GM21529 (cell line): ENCODE results near the gene AP2A2.
"Not testable (repeated sequence)": the region's sequence is repeated elsewhere in the genome, so short reads cannot be mapped to it uniquely, and the experiment has no call there.

Experiments used
- ATAC-seq: cut with Tn5 transposase; IDR thresholded peaks from one replicate; pipeline ENCODE4 v1.9.1; 2021; ENCODE audit not compliant: unreplicated experiment

The AP2A2 gene

DNA sequence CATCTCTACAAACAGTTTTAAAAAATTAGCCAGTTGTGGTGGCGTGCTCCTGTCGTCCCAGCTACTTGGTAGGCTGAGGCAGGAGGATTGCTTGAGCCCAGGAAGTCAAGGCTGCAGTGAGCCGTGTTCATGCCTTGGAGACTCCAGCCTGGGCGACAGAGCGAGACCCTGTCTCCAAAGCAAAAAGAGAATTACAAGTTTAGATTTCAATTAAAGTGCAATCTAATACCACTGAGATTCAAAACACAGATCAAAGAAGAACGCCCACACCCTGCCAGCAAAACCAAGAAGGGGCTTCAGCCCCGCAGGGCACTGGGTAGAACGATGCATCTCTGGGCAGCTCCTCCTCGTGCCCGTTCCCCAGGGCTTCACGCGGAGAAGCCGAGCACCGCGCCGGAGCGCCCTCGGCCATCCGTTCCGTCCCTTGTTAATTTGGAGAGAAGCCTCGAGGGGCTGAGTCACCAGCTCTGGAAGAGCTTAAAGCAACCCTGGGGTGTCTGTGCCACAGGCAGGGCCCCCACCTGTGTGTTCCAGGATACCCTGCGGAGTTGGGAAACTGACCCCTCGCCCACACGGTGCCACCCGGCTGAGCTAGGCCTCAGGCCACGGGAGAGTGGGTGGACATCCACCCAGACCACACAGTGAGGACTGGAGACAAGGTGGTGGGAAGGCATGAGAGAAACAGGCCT lies 47.0 kb downstream of the AP2A2 start:
- ATAC-seq = no peak

DNA sequence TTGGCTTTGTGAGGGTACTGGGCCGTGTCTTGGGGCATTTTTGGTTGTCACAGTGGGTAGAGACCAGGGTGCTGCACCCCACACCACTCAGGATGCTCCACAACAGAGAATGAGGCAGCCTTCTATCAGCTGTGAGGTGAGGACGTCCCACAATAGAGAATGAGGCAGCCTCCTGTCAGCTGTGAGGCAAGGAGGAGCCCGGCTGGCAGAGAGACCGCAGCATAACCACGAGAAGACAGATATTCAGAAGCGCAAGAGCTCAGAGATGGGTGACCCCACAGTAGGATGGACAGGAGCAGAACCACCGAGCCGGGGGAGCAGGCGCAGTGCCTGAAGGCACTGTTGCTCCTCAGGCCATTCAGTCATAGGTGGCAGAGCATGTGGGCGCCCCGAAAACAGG lies 47.6 kb downstream of the AP2A2 start:
- ATAC-seq = no peak

DNA sequence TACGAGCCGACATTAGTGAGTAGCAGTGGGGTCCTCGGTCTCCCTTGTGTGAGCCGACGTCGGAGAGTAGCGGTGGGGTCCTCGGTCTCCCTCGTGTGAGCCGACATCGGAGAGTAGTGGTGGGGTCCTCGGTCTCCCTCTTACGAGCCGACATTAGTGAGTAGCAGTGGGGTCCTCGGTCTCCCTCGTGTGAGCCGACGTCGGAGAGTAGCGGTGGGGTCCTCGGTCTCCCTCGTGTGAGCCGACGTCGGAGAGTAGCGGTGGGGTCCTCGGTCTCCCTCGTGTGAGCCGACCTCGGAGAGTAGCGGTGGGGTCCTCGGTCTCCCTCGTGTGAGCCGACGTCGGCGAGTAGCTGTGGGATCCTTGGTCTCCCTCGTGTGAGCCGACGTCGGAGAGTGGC lies 49.7 kb downstream of the AP2A2 start:
- ATAC-seq = not testable (repeated sequence)

DNA sequence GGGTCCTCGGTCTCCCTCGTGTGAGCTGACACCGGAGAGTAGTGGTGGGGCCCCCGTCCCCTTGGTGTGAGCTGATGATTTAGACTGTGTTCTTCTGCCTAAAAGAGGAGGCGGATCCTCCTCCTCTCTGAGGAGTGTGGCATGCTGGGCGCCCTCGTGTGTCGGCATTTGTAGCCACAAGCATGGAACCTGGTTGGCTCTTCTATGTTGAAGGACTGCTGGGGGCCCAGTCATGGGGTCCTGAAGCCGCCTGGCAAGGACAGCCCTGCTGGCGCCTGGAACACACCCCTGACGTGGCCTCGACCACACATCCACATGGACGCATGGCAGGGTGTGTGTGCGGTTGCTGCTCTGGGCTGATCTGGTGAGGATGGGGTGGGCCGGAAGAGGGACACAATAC lies 50.2 kb downstream of the AP2A2 start:
- ATAC-seq = no peak

DNA sequence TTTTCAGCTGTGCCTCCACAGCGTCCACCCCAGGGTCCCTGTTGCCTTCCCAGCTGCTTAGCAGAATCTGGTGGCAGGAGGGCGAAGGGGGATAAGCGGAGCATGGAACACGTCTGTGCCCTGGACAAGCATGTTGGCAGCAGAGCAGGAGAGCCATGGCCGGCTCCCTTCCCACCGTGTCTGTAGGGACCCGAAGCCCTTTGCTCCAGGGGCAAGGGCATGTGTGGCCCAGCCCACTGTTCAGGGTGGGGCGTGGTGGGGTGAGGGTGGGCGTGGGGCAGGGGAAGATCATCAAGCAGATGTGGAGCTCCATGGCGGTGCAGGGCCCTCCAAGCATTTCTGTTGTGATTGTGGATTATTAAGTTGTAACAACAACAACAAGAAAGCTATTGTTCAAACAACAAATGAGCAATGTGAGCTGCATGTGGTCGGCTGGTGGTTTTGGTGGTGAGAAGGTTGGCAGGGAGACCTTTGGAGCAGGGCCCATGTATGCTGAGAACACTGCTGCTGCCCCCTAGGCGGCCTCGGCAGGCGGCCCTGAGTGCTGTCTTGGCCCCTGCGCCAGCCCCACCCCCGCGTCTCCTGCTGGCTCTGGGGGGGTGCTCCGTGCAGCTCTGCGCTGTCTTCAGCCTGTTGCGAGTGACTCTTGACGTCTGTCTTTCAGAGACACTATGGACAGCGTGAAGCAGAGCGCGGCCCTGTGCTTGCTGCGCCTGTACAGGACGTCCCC lies 50.9 kb downstream of the AP2A2 start:
- no peak for ATAC-seq

DNA sequence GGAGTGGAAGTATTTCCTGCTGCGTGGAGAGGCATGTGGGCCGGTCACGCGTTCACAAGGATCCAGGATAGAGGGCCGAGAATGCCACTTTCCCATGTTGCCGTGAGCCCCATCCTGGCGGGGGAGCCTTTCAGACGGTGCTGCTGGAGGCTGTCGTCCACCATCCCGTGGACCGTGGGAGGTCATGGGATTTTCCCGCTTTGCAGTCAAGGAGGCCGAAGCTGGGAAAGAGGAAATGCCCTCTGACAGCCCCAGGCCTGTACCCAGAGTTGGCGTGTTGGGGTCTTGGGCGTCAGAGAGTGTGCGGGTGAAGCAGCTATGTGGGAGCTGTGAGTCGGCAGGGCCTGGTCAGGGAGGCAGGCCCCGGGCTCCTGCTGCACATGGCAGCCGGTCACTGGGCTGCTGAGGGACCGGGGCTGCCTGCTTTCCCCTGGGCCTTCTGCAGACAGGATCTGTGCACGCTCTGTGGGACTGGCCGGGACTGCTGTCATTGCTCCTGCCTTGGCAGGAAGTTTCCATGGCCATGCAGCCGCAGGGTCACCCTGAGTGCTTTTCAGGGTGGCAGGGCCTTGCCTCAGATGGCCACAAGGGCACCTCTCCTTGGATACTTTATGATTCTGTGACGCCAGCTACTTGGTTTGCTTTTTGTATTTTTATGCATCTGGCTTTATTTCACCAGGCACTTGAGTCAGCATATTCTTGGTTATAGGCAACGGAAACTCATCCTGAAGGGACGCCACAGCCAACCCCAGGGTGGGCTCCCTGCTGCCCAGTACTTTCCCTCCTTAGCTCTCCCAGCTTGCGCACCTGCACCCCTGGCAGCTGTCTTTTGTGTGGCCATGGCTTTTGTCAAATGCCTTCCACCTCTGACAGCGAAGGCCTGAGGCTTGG lies 52.4 kb downstream of the AP2A2 start:
- no peak for ATAC-seq

DNA sequence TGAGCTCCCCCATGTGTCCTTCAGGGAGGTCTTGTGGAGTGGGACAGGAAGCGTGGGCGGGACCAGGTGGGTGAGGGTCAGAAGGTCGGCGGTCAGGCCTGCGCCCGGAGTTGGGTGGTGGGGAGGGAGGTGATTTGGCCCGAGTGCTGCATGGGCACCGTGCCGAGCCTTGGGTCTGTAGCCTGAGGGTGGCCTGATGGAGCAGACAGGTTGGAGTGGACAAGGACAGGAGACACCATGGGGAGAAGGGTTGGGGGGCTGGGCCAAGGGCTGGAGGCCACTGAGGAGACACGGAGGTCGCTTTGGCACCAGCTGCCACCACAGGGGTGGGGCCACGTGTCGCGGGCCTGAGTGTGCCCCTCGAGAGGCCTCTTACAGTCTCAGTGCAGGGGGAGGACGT lies 53.1 kb downstream of the AP2A2 start:
- ATAC-seq = no peak

DNA sequence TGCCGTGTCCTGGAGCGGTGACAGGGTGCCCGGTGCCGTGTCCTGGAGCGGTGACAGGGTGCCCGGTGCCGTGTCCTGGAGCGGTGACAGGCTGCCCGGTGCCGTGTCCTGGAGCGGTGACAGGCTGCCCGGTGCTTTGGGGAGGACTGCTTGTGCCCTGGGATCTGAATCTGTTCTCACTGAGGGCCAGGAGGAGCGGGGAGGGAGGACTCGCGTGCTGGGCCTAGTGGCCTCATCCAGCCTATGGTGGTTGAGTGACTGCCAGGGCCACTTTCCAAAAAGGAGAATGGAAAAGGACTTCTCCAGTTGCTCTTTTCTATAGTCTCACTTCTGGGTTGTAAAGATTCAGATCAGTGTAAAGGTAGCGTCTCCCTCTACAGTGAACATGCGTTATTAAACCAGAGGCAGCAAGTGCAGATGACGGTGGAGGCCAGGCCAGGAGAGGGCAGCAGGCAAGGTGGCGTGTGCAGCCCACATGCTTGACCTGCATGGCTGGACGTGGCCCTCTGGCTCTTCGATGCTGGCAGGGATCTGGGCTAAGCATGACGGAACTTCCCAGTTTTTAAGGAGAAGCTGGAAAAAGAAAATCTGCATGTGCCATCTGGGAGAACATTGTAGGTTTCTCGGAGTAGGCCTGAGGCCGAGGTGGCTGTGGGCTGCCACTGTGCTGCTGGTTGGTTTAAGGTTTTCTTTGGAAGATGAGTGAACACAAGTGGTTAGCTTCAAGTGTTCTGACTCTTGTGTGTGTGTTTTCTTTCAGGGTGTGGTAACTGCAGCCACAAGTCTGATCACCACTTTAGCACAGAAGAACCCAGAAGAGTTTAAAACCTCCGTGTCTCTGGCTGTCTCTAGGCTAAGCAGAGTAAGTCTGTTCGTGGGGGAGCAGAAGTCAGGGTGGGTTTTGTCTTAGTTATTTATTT lies 55.0 kb downstream of the AP2A2 start:
- ATAC-seq = no peak

DNA sequence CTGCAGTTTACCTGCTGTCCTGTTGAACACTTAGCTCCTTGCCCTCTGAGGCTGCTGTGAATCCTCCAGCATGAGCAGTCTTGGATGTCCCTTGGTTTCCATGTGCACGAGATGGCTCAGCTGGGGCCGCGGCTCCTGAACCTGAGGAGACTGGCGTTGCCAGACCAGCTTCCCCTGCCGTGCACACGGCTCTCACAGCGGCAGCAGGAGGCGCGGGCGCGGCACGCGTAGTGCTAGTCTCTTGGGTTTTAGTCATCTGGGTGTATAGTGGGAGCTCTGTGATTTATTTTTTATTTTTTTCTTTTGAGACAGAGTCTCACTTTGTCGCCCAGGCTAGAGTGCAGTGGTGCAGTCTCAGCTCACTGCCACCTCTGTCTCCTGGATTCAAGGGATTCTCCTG lies 56.1 kb downstream of the AP2A2 start:
- no peak for ATAC-seq

DNA sequence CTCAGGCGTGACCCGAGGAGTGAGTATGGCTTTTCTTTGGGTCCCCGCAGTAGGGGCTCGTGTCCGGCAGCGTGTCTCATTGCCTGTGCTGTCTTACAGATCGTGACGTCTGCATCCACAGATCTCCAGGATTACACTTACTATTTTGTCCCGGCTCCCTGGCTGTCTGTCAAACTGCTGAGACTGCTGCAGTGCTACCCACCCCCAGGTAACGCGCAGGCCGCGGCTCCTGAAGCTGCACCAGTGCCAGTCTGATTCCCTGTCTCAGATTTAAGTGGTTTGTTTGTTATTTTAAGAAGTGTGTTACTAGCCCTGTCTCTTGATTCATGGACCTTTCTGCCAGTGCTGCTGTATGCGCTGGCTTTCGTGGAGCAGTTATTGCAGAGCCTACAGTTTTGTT lies 58.9 kb downstream of the AP2A2 start:
- ATAC-seq = no peak

DNA sequence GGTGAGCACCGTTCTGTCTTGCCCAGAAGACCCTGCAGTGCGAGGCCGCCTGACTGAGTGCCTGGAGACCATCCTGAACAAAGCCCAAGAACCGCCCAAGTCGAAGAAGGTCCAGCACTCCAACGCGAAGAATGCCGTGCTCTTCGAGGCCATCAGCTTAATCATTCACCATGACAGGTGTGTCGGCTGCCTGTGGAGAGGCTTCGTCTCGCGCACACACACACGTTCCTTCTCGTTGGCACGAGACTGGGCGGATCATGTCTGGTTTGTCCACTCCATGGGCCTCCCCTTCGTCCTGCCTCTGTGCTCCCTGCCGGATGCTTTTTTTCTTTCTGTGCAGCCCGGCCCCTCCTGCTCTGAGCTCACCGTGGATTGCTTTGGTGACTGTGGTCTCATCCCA lies 59.7 kb downstream of the AP2A2 start:
- no peak for ATAC-seq

DNA sequence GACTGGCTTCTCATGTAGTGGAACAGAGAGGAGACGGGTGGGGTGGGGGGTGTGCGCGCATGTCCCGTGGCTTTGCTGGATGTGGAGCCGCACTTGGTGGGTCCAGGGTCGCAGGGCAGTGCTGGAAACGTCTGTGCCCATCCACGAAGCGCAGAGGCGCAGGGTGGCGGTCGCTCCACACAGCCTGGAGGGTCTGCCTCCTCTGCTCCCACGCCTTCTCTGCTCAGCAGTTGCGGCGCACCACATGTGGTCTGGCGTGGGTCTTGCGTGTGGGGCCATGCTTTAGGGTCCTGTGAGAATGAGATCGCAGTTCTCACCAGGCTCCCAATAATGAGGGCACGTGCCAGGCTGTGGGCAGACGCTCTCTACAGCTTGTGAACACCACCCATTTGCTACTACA lies 60.2 kb downstream of the AP2A2 start:
- no peak for ATAC-seq

DNA sequence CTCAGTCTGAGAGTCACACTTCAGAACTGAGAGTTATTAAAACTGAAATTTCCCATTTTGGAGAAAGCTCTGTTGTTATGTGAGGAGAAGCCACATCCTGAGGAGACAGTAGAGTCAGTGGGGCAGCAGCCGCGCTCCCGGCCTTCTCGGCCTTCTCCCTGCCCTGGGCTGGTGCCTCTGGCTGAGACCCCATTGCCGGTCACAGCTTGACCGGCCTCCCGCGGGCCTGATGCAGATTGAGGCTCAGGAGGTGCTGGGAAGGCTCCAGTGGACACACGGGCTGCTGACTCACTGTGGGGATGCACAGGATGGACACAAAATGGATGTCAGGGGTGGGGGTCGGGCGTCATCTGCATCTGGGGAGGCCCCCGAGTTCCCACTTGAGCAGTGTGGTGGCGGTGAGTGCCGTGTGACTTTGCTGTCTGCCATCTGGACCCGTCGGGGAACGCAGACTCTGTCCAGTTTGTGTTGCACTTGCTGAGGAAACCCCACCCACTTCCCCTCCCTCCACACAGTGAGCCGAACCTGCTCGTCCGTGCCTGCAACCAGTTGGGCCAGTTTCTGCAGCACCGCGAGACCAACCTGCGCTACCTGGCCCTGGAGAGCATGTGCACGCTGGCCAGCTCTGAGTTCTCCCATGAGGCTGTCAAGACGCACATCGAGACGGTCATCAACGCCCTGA lies 60.7 kb downstream of the AP2A2 start:
- no peak for ATAC-seq

DNA sequence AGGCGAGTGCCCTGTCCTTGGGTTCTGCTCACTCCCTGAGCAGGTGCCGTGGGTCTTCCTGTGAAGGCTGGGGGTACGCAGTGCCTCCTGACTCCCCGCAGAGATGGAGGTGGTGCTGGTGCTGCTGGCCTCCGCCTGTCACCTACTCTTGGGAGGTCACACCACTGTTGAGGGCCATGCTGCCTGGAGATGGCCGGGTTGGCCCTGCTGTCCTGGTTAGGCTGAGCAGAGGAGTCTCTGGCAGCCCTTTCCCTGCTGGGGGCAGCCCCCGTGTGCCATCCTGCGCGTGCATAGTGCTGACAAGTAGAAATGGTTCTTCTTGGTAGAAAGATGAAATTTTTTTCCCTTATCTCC lies 61.3 kb downstream of the AP2A2 start:
- no peak for ATAC-seq

DNA sequence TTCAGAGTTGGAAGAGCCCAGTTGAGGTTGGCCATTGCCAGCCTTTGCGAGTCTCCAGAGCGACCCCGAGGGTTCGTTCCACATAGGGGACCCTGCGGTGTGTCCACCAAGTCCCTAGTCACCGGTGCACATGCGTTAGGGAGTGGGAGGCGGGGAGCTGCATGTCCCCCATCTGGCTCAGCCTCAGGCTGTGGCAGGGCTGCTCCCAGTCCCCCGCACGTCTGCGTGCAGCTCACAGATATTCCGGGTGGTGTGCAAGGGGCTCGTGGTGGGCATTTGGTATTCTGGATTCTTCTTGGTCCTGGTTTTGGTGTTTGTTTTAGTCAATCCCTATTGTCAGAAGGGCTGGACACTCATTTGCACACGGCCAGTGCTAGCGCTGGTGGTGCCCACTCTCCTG lies 62.0 kb downstream of the AP2A2 start:
- no peak for ATAC-seq

DNA sequence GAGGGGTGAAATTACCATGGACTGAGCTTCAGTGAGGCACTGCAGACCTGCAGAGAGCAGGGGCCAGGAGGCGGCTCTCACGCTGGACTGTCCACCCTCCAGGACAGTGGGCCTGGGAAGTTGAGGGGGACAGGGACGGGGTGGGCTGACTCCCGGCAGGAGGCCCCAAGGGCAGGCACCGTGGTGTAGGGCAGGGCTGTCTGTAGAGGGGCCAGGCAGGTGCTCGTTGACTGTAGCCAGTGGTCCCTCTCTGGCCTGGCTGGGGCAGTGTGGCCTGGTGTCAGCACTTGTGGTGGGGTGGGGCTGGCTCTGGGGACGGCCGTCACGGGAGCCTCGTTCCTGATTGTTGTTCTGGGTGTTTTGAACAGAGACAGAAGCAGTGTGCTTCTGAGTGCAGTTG lies 64.4 kb downstream of the AP2A2 start:
- ATAC-seq = no peak

DNA sequence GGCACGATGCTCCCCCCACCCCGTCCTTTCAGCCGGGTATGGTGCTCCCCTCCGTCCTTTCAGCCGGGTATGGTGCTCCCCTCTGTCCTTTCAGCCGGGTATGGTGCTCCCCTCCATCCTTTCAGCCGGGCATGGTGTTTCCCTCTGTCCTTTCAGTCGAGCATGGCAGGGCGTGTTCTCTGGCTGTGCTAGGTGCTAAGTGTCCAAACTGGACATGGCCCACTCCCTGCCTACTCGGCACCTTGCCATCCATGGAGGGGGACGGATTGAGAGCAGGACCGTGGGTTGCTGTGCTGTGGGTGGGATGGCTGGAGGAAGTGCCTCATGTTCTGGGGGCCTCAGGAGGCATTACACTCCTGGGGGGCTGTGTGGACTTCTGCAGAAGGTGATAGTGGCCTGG lies 65.4 kb downstream of the AP2A2 start:
- ATAC-seq = no peak

DNA sequence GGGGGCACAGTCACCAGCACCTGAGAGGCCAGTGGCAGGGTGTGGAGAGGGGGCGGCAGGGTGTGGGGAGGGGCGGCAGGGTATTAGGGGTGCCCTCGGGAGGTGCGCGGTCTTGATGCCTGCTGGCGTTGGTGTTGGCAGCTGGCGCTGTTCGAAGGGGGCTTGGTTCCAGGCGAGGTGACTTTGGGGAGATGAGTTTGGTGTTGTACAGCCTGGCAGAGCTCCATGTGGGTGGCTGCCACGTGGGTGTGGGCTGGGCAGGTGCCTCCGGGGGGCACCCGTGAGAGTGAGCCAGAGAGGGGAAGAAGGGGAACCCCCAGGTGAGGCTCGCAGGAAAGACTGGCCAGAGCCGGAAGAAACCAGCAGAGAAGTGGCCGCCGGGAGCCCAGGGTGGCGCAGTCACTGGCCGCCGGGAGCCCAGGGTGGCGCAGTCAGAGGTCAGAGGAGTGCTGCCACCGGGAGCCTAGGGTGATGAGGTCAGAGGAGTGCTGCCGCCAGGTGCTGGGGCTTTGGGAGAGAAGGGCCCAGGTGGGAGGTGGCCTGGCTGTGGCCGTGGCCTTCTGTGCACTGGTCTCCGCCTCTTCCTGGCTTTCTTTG lies 66.1 kb downstream of the AP2A2 start:
- ATAC-seq = no peak

DNA sequence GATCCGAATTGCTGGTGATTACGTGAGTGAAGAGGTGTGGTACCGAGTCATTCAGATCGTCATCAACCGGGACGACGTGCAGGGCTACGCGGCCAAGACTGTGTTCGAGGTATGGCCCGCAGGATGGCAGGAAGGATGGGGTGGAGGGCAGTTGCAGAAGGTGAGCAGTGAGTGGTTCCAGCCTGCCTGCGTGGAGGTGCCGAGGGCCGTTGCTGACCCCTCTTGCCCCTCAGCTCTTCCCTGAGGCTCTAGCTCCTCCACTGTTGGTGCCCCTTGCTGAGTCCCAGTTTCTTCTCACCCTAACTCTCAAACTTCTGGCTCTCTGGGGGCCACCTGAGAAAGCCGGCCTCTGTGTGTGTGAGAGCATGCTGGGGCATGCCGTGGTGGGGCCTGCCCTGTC lies 66.9 kb downstream of the AP2A2 start:
- no peak for ATAC-seq

DNA sequence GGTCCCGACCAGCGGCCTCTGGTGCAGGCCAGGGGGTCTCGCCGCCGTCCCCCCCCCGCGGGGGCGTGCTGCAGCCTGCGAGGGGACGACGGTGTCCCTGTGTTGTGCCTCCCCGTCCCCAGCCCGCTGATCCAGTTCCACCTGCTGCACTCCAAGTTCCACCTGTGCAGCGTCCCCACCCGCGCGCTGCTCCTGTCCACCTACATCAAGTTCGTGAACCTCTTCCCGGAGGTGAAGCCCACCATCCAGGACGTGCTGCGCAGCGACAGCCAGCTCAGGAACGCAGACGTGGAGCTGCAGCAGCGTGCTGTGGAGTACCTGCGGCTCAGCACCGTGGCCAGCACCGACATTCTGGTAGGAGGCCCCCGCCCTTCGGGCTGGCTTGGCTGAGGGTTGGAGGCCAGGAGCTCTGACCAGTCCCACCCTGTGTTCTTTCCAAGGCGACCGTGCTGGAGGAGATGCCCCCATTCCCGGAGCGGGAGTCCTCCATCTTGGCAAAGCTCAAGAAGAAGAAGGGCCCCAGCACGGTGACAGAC lies 68.0 kb downstream of the AP2A2 start:
- ATAC-seq = no peak
